Measurements from ENCODE around the gene PHGDH.
"Not testable (repeated sequence)": the region's sequence is repeated elsewhere in the genome, so short reads cannot be mapped to it uniquely, and the experiment has no call there.

Gene PHGDH

DNA sequence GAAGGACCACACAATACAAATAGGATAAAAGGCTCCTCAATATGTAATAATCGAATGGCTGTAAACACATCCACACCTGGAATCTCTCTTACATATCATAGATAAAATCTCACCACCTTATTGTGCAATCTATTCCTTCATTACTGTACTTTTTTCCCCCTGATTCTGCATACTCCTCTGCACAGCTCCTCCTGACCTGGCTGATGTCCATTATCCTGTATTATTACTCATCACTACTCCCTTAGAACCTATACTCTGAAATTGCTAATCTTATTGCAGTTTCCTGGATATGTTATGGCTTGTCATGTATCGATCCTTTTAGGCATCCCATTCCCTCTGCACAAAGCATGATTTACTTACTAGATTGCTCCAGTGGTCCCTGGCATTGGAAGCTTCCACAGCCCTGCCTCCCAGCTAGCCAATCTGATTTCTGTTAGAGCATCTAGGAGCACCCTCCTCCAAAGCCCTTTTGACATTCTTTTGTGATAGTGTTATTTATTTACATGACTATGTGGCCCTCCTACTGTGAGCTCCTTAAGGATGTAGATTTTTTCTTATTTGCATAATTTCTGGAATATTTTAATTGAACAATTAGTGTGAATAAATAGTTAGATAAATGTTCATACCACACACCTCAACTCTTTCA, 24.2 kb upstream of the PHGDH start:
- no peak for TF ChIP-seq SPI1 (IDR thresholded peaks at IDR 0.05; ENCODE audit: borderline replicate concordance, low read depth)
- TF ChIP-seq CTCF (IDR thresholded peaks at IDR 0.05; ENCODE audit: insufficient read depth, low read length), result no peak
- no peak for TF ChIP-seq REST (IDR thresholded peaks at IDR 0.05; ENCODE audit: insufficient replicate concordance, low read depth)
- TF ChIP-seq POLR2AphosphoS5 (IDR thresholded peaks at IDR 0.05; ENCODE audit: low read depth), result no peak
- TF ChIP-seq GABPA (IDR thresholded peaks at IDR 0.05; ENCODE audit: low read depth), result no peak
- no peak overlapping the region for H3K27ac ChIP-seq (replicated peaks)
- DNase-seq (ENCODE audit: low read depth in 1 of 2, low spot score in 1 of 2), result no peak

DNA sequence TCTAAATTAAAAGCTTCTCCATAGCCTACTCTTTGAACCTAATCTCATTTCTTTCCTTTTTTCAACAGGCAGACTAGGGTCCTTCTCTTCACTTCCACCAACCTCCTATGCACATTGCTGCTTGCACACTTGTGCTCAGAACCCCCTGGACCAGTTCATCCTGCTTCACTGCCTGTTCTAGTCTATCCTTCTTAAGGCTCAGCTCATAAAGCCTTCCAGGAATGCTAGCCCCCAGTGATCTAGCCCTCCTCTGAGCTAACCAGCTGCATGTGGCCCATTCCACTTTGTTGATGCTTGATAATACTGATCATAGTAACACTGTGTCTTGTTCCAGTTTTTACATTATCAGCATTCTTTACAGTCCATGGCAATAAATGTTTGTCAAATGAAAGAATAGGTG, 22.9 kb upstream of the PHGDH start:
- TF ChIP-seq SPI1 (IDR thresholded peaks at IDR 0.05; ENCODE audit: borderline replicate concordance, low read depth) (no peak), REST (IDR thresholded peaks at IDR 0.05; ENCODE audit: insufficient replicate concordance, low read depth) (no peak), GABPA (IDR thresholded peaks at IDR 0.05; ENCODE audit: low read depth) (no peak), CTCF (IDR thresholded peaks at IDR 0.05; ENCODE audit: insufficient read depth, low read length) (no peak), POLR2AphosphoS5 (IDR thresholded peaks at IDR 0.05; ENCODE audit: low read depth) (no peak)
- no peaks in the 10 kb centered on the region for H3K27me3 ChIP-seq (ENCODE audit: insufficient read depth, poor library complexity, severe bottlenecking)
- DNase-seq (ENCODE audit: low read depth in 1 of 2, low spot score in 1 of 2), result no peak
- H3K4me3 ChIP-seq (replicated peaks; ENCODE audit: insufficient read depth, low read length), result no peak overlapping the region
- no peak overlapping the region for H3K27ac ChIP-seq (replicated peaks)

More for the DNA sequence above, 24.2 kb upstream of the PHGDH start:
- Histone ChIP-seq H3K4me3 (replicated peaks; ENCODE audit: insufficient read depth, low read length) (no peak overlapping the region), H3K27me3 (ENCODE audit: insufficient read depth, poor library complexity, severe bottlenecking) (no peaks in the 10 kb centered on the region)

- Histone ChIP-seq H3K27ac (replicated peaks) (no peak overlapping the region), H3K27me3 (ENCODE audit: insufficient read depth, poor library complexity, severe bottlenecking) (no peaks in the 10 kb centered on the region), H3K4me3 (replicated peaks; ENCODE audit: insufficient read depth, low read length) (no peak overlapping the region)
- TF ChIP-seq REST (IDR thresholded peaks at IDR 0.05; ENCODE audit: insufficient replicate concordance, low read depth) (no peak), POLR2AphosphoS5 (IDR thresholded peaks at IDR 0.05; ENCODE audit: low read depth) (no peak), GABPA (IDR thresholded peaks at IDR 0.05; ENCODE audit: low read depth) (no peak), SPI1 (IDR thresholded peaks at IDR 0.05; ENCODE audit: borderline replicate concordance, low read depth) (no peak), CTCF (IDR thresholded peaks at IDR 0.05; ENCODE audit: insufficient read depth, low read length) (no peak)
- no peak for DNase-seq (ENCODE audit: low read depth in 1 of 2, low spot score in 1 of 2)
Measured at GRCh38 chr1:119689511-119689910, 22.2 kb upstream of the PHGDH start.

- not testable (repeated sequence) for H3K27ac ChIP-seq (replicated peaks); H3K27me3 ChIP-seq (ENCODE audit: insufficient read depth, poor library complexity, severe bottlenecking); DNase-seq (ENCODE audit: low read depth in 1 of 2, low spot score in 1 of 2); H3K4me3 ChIP-seq (replicated peaks; ENCODE audit: insufficient read depth, low read length)
Measured at GRCh38 chr1:119696863-119697262, 14.9 kb upstream of the PHGDH start.

Measured in HL-60 (cell line).